CD4-positive, alpha-beta T cell (primary cell): ENCODE results near the gene TRIM47. TPM values are rescaled to one million over a fixed set of nuclear protein-coding genes. Genes with fewer than 3 reads are reported as not detected.
A peak's percentile ranks its signal among the peaks of the same experiment; 100 is the strongest.

Experiments used
- ATAC-seq: fragments of 200-7000 bp; cut with Tn5 transposase; one replicate; pipeline ENCODE4 v1.10.0; 2022; ENCODE audit warnings: mild to moderate bottlenecking; ENCODE audit not compliant: poor library complexity
- CTCF ChIA-PET: fragments of 350-600 bp; sonication (Branson Sonifier 250); formaldehyde crosslinking; loops from one replicate; lab custom pipeline; 2021; ENCODE audit warnings: antibody characterized with exemption, inconsistent platforms; lab: Charles Lee
- POLR2A ChIA-PET: fragments of 350-600 bp; sonication (Branson Sonifier 250); formaldehyde crosslinking; loops from one replicate; lab custom pipeline; 2021; ENCODE audit warnings: antibody characterized with exemption, inconsistent platforms; lab: Charles Lee
- DNase-seq, 14 experiments: peaks; one replicate each; pipeline ENCODE4 v3.0.0-alpha.2; 2013 to 2020; ENCODE audit warnings: mixed read lengths in 2 of 14
- H3K27ac ChIP-seq, 2 donors: one replicate each; pipeline versions ENCODE4 v1.5.1 to v1.7.0; 2013; ENCODE audit warnings: low read length in 2 of 2, low read depth in 1 of 2, mild to moderate bottlenecking in 1 of 2
- H3K27me3 ChIP-seq, 2 experiments: 1 replicate in 1 of 2; 2 replicates in 1 of 2; pipeline versions ENCODE4 v1.6.1 to v1.7.0; 2013; ENCODE audit warnings: low read length in 2 of 2, control low read depth in 1 of 2, mild to moderate bottlenecking in 1 of 2, moderate library complexity in 1 of 2; ENCODE audit not compliant: insufficient read depth in 2 of 2, control insufficient read depth in 1 of 2
- H3K36me3 ChIP-seq: one replicate; pipeline ENCODE4 v1.6.1; 2013; ENCODE audit warnings: low read length, control low read depth; ENCODE audit not compliant: insufficient read depth
- H3K4me1 ChIP-seq: one replicate; pipeline ENCODE4 v1.6.1; 2013; ENCODE audit warnings: low read length, control low read depth; ENCODE audit not compliant: insufficient read depth
- H3K4me3 ChIP-seq: one replicate; pipeline ENCODE4 v1.5.1; 2013; ENCODE audit warnings: mild to moderate bottlenecking, low read length, moderate library complexity
- H3K9me3 ChIP-seq, 2 experiments: 1 replicate in 1 of 2; 2 replicates in 1 of 2; pipeline versions ENCODE4 v1.6.1 to v1.7.0; 2013; ENCODE audit warnings: low read length in 2 of 2, mild to moderate bottlenecking in 2 of 2, control low read depth in 1 of 2, moderate library complexity in 1 of 2; ENCODE audit not compliant: control insufficient read depth in 1 of 2, insufficient read depth in 1 of 2
- H3K27ac Mint-ChIP-seq: one replicate; pipeline ENCODE4 v1.8.0; 2020; ENCODE audit warnings: mixed read lengths
- H3K27me3 Mint-ChIP-seq: one replicate; pipeline ENCODE4 v1.8.0; 2021; ENCODE audit warnings: mixed read lengths
- H3K36me3 Mint-ChIP-seq: one replicate; pipeline ENCODE4 v1.8.0; 2021; ENCODE audit warnings: low read depth, mixed read lengths
- H3K4me1 Mint-ChIP-seq: one replicate; pipeline ENCODE4 v1.8.0; 2021; ENCODE audit warnings: low read depth, mixed read lengths
- H3K4me3 Mint-ChIP-seq: one replicate; pipeline ENCODE4 v1.8.0; 2020; ENCODE audit warnings: mild to moderate bottlenecking, mixed read lengths
- H3K9me3 Mint-ChIP-seq: one replicate; pipeline ENCODE4 v1.8.0; 2020; ENCODE audit warnings: mixed read lengths
- CTCF ChIP-seq: fragments of 200-600 bp; IDR thresholded peaks from one replicate; pipeline ENCODE4 v1.8.0; 2022; ENCODE audit warnings: antibody characterized with exemption, mild to moderate bottlenecking
- intact Hi-C, 2 experiments: fragments of 100-400 bp; cut with DNase I in 1 of 2; cut with micrococcal nuclease in 1 of 2; formaldehyde crosslinking; loops; one replicate each; pipeline versions ENCODE4 v1.15.1 to v1.9.0; 2023 to 2025; cut with DNase I, micrococcal nuclease
- total RNA-seq, 174 experiments: library from RNA in 2 of 174; stranded (reverse) in 2 of 174; gene quantifications; one replicate each; pipeline ENCODE4 v1.2.3 and lab custom pipeline; 2021 to 2026

Gene TRIM47
- total RNA-seq, 2 experiments from 2014 or later = 2.3 to 2.8 TPM

- ChIA-PET POLR2A (interaction anchor here (0.8 to 4.2 kb wide), 15 partner anchors 12 to 164 kb away, joined by 3 to 29 read pairs (median 4); partner anchors contain the start of genes UNC13D, UNK and WBP2), CTCF (interaction anchor here (1.1 to 1.6 kb wide), 5 partner anchors 23 to 82 kb away, joined by 3 to 5 read pairs (median 4); partner anchors contain the start of genes TRIM65 and WBP2)
- DNase-seq (peak in 8 of 14 experiments; percentile 20 to 87 (median 45)), ATAC-seq (peak; percentile 47)
- Mint-ChIP-seq H3K4me1 (peaks cover 40% of the 10 kb centered on the region), H3K36me3 (peaks cover 55% of the 10 kb centered on the region), H3K27ac (peak overlapping the region; percentile 94), H3K27me3 (no peaks in the 10 kb centered on the region), H3K9me3 (no peaks in the 10 kb centered on the region), H3K4me3 (peak overlapping the region; percentile 54)
- Histone ChIP-seq H3K27me3 (no peaks in the 10 kb centered on the region), H3K27ac (peak overlapping the region; percentile 75 to 89), H3K4me3 (peak overlapping the region; percentile 36), H3K4me1 (peaks cover 73% of the 10 kb centered on the region), H3K9me3 (peaks cover 0 to 4% of the 10 kb centered on the region in 2 experiments), H3K36me3 (peaks cover 72% of the 10 kb centered on the region)
- intact Hi-C loops = loop anchor here in 1 of 2 experiments (2.0 kb wide), 1 partner anchor 47 kb away; the partner anchor contains the start of gene UNK
- TF ChIP-seq CTCF = no peak
Observed at GRCh38 chr17:75832164-75832651, 46.2 kb downstream of the TRIM47 start.

- Mint-ChIP-seq H3K4me1 (peaks cover 40% of the 10 kb centered on the region), H3K4me3 (no peak overlapping the region), H3K27me3 (no peaks in the 10 kb centered on the region), H3K27ac (no peak overlapping the region), H3K36me3 (peaks cover 55% of the 10 kb centered on the region), H3K9me3 (no peaks in the 10 kb centered on the region)
- peaks cover 0 to 4% of the 10 kb centered on the region in 2 experiments for H3K9me3 ChIP-seq
- H3K4me1 ChIP-seq = peaks cover 73% of the 10 kb centered on the region
- POLR2A ChIA-PET = interaction anchor here (1.1 to 4.2 kb wide), 6 partner anchors 9 to 66 kb away, joined by 3 to 29 read pairs (median 8); partner anchors contain the start of genes GALK1, UNC13D and WBP2
- TF ChIP-seq CTCF = no peak
- H3K36me3 ChIP-seq = peaks cover 72% of the 10 kb centered on the region
- no peaks in the 10 kb centered on the region for H3K27me3 ChIP-seq
- ATAC-seq (no peak), DNase-seq (no peak)
- H3K27ac ChIP-seq = no peak overlapping the region
- CTCF ChIA-PET = interaction anchor here (1.6 to 5.9 kb wide), 3 partner anchors 17 to 78 kb away, joined by 4 to 51 read pairs (median 6); partner anchors contain the start of gene WBP2
- intact Hi-C loops = no loop called here
- no peak overlapping the region for H3K4me3 ChIP-seq
Observed at GRCh38 chr17:75831032-75831571, 47.3 kb downstream of the TRIM47 start.

GRCh38 chr17:75830164-75831031 lies 48.0 kb downstream of the TRIM47 start:
- no peaks in the 10 kb centered on the region for H3K27me3 ChIP-seq
- Mint-ChIP-seq H3K4me1 (peaks cover 40% of the 10 kb centered on the region), H3K4me3 (no peak overlapping the region), H3K27me3 (no peaks in the 10 kb centered on the region), H3K36me3 (peaks cover 50% of the 10 kb centered on the region), H3K9me3 (no peaks in the 10 kb centered on the region), H3K27ac (no peak overlapping the region)
- ATAC-seq (no peak), DNase-seq (peak in 8 of 14 experiments; percentile 23 to 63 (median 40))
- peaks cover 0 to 4% of the 10 kb centered on the region in 2 experiments for H3K9me3 ChIP-seq
- peaks cover 68% of the 10 kb centered on the region for H3K4me1 ChIP-seq
- no peak overlapping the region for H3K27ac ChIP-seq
- intact Hi-C loops = no loop called here
- ChIA-PET CTCF (interaction anchor here (0.8 to 5.9 kb wide), 7 partner anchors 17 to 77 kb away, joined by 3 to 51 read pairs (median 6); partner anchors contain the start of gene GALK1), POLR2A (interaction anchor here (0.6 to 4.2 kb wide), 12 partner anchors 8 to 65 kb away, joined by 3 to 29 read pairs (median 4); partner anchors contain the start of genes GALK1, UNC13D and WBP2)
- H3K36me3 ChIP-seq = peaks cover 70% of the 10 kb centered on the region
- no peak overlapping the region for H3K4me3 ChIP-seq
- peak; percentile 57 for TF ChIP-seq CTCF
